GM19351 (cell line): ENCODE results near the gene SIK1.
"Not testable (repeated sequence)": the region's sequence is repeated elsewhere in the genome, so short reads cannot be mapped to it uniquely, and the experiment has no call there.

Experiments
- ATAC-seq: cut with Tn5 transposase; IDR thresholded peaks from one replicate; pipeline ENCODE4 v1.9.1; 2021; ENCODE audit warnings: mild to moderate bottlenecking, moderate library complexity; ENCODE audit not compliant: unreplicated experiment

SIK1 gene

GRCh38 chr21:43426404-43427241, at the start of gene SIK1:
TSS of gene SIK1 (minus strand) at chr21:43427131. CDS start at chr21:43426178, 953 bp downstream.
- peak; percentile 32 for ATAC-seq

GRCh38 chr21:43471597-43472242, 44.8 kb upstream of the SIK1 start:
- not testable (repeated sequence) for ATAC-seq

- ATAC-seq: not testable (repeated sequence)
Measured at GRCh38 chr21:43469719-43470458, 43.0 kb upstream of the SIK1 start.

- ATAC-seq: no peak
Measured at GRCh38 chr21:43467785-43468184, 40.9 kb upstream of the SIK1 start.

- ATAC-seq: not testable (repeated sequence)
Measured at GRCh38 chr21:43465159-43465558, 38.2 kb upstream of the SIK1 start.

- not testable (repeated sequence) for ATAC-seq
Measured at GRCh38 chr21:43463498-43464261, 36.7 kb upstream of the SIK1 start.

- ATAC-seq: not testable (repeated sequence)
Measured at GRCh38 chr21:43462932-43463331, 36.0 kb upstream of the SIK1 start.

GRCh38 chr21:43460475-43460874, 33.5 kb upstream of the SIK1 start:
- not testable (repeated sequence) for ATAC-seq

- not testable (repeated sequence) for ATAC-seq
Measured at GRCh38 chr21:43458995-43459394, 32.1 kb upstream of the SIK1 start.

GRCh38 chr21:43456616-43457314, 29.8 kb upstream of the SIK1 start:
- ATAC-seq: not testable (repeated sequence)

GRCh38 chr21:43455717-43456116, 28.8 kb upstream of the SIK1 start:
- ATAC-seq: not testable (repeated sequence)

GRCh38 chr21:43454176-43454575, 27.2 kb upstream of the SIK1 start:
- ATAC-seq: not testable (repeated sequence)

- not testable (repeated sequence) for ATAC-seq
Measured at GRCh38 chr21:43451850-43452249, 24.9 kb upstream of the SIK1 start.

GRCh38 chr21:43450287-43450686, 23.4 kb upstream of the SIK1 start:
- ATAC-seq: not testable (repeated sequence)

GRCh38 chr21:43447353-43447977, 20.5 kb upstream of the SIK1 start:
- ATAC-seq: not testable (repeated sequence)

GRCh38 chr21:43446277-43446932, 19.5 kb upstream of the SIK1 start:
- not testable (repeated sequence) for ATAC-seq

GRCh38 chr21:43444524-43444923, 17.6 kb upstream of the SIK1 start:
- not testable (repeated sequence) for ATAC-seq

GRCh38 chr21:43442571-43442970, 15.6 kb upstream of the SIK1 start:
- ATAC-seq: not testable (repeated sequence)
